ENCODE measurements around the gene SLC4A11. TPM values are rescaled to one million over a fixed set of nuclear protein-coding genes. Genes with fewer than 3 reads are reported as not detected.

SLC4A11 gene
- total RNA-seq, 4 donors from 2014 or later, result 4.5 to 26.0 (median 14.0) TPM

DNA sequence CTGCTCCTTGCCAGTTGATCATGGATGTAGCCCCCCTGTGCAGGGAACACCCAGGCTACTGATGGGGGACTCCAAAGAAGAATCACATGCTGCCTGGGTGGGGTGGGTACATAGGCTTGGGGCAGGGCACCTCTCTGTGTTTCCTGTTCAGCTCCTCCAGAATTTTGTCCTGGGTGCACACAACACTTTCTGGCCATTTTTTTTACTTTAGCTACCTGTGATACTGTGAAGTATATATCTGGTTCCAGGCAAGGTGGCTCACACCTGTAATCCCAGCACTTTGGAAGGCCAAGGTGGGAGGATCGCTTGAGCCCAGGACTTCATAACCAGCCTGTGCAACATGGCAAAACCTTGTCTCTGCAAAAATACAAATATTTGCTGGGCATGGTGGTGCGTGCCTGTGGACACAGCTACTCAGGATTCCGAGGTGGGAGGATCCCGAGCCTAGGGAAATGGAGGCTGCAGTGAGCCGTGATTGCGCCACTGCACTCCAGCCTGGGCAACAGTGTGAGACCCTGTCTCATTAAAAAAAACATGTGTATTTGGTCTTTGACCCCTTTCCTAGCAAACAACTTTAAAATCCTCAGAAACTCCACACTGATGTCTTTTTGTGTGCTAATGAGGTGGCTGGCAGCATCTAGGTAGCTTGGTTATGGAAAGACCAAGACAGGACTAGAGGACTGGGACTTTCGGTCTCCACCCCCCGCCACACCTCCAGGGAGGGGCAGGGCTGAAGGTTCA is 14.1 kb downstream of the SLC4A11 start:
- intact Hi-C loops (cut with DNase I; ENCODE audit: low total_unique reads), result loop anchor here (10.0 kb wide), 1 partner anchor 90 kb away; no protein-coding TSS in a partner anchor
- 88 to 90% methylated on average over 8 of the region's 8 CpGs for WGBS, 2 donors
- no peak for DNase-seq (ENCODE audit: low spot score in 2 of 2)
- TF ChIP-seq POLR2A (IDR thresholded peaks at IDR 0.05), result no peak
- TF ChIP-seq, protein P1, sequence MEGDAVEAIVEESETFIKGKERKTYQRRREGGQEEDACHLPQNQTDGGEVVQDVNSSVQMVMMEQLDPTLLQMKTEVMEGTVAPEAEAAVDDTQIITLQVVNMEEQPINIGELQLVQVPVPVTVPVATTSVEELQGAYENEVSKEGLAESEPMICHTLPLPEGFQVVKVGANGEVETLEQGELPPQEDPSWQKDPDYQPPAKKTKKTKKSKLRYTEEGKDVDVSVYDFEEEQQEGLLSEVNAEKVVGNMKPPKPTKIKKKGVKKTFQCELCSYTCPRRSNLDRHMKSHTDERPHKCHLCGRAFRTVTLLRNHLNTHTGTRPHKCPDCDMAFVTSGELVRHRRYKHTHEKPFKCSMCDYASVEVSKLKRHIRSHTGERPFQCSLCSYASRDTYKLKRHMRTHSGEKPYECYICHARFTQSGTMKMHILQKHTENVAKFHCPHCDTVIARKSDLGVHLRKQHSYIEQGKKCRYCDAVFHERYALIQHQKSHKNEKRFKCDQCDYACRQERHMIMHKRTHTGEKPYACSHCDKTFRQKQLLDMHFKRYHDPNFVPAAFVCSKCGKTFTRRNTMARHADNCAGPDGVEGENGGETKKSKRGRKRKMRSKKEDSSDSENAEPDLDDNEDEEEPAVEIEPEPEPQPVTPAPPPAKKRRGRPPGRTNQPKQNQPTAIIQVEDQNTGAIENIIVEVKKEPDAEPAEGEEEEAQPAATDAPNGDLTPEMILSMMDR (IDR thresholded peaks at IDR 0.05), result no peak
- no peak overlapping the region for H3K4me3 ChIP-seq (ENCODE audit: low read depth, poor library complexity, severe bottlenecking)

GRCh38 chr20:3223994-3224680 is 14.9 kb downstream of the SLC4A11 start:
- TF ChIP-seq, protein P1 (IDR thresholded peaks at IDR 0.05), result no peak
- no peak for TF ChIP-seq POLR2A (IDR thresholded peaks at IDR 0.05)
- 83 to 88% methylated on average over 20 of the region's 20 CpGs for WGBS, 2 donors
- intact Hi-C loops (cut with DNase I; ENCODE audit: low total_unique reads), result loop anchor here (10.0 kb wide), 1 partner anchor 91 kb away; no protein-coding TSS in a partner anchor
- no peak overlapping the region for H3K4me3 ChIP-seq (ENCODE audit: low read depth, poor library complexity, severe bottlenecking)
- no peak for DNase-seq (ENCODE audit: low spot score in 2 of 2)

- intact Hi-C loops (cut with DNase I; ENCODE audit: low total_unique reads), result loop anchor here (10.0 kb wide), 1 partner anchor 91 kb away; no protein-coding TSS in a partner anchor
- 83 to 88% methylated on average over 6 of the region's 6 CpGs for WGBS, 2 donors
- no peak for DNase-seq (ENCODE audit: low spot score in 2 of 2)
- no peak overlapping the region for H3K4me3 ChIP-seq (ENCODE audit: low read depth, poor library complexity, severe bottlenecking)
- TF ChIP-seq, protein P1 (IDR thresholded peaks at IDR 0.05), result no peak
- TF ChIP-seq POLR2A (IDR thresholded peaks at IDR 0.05), result no peak
Observed at GRCh38 chr20:3223651-3223993, 15.4 kb downstream of the SLC4A11 start.

GRCh38 chr20:3222635-3223600 is 16.1 kb downstream of the SLC4A11 start:
- WGBS, 2 donors, result 75 to 80% methylated on average over 21 to 25 of the region's 25 CpGs
- intact Hi-C loops (cut with DNase I; ENCODE audit: low total_unique reads), result loop anchor here (10.0 kb wide), 1 partner anchor 92 kb away; no protein-coding TSS in a partner anchor
- DNase-seq (ENCODE audit: low spot score in 2 of 2), result no peak
- TF ChIP-seq, protein P1 (IDR thresholded peaks at IDR 0.05), result no peak
- TF ChIP-seq POLR2A (IDR thresholded peaks at IDR 0.05), result no peak
- H3K4me3 ChIP-seq (ENCODE audit: low read depth, poor library complexity, severe bottlenecking), result no peak overlapping the region

DNA sequence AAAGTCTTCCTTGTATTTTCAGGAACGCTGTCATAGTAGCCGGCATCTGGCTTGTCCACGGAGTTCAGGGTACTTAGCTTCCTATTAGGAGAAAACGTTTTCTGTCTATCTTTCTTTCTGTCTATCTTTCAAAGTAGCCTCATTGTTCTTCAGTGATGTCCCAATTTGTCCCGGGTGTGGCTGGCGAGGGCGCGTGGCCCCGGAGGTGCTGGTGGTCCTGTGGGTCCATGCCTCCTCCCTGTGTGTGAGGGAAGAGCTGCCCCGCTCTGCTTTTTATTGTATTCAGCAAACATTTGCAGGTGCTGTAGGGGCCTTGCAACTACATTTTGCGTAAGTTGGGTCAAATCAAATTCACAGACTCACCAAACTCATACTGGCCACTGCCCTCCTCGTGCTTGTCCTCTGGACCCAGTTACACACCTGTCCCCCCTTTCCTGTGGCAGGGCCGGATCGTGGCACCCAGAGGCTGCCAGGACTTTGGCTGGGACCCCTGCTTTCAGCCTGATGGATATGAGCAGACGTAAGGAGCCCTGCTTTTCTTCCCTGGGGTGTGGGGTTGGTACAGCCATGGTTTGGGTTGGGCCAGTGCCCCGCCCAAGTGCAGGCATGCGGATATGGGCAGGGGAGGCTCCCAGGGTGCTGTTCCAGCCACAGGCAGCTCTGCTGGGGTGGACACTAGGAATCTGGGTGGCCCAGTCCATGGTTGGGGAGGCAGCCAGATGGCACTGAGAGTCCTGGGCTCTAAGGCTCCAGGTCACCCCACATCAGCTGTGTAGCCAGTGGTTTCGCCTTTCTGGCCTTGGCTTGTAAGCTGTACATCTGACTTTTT is 17.4 kb downstream of the SLC4A11 start:
- no peak for DNase-seq (ENCODE audit: low spot score in 2 of 2)
- H3K4me3 ChIP-seq (ENCODE audit: low read depth, poor library complexity, severe bottlenecking), result no peak overlapping the region
- TF ChIP-seq, protein P1 (IDR thresholded peaks at IDR 0.05), result no peak
- TF ChIP-seq POLR2A (IDR thresholded peaks at IDR 0.05), result no peak
- WGBS, 2 donors, result 81 to 82% methylated on average over 17 to 18 of the region's 18 CpGs
- intact Hi-C loops (cut with DNase I; ENCODE audit: low total_unique reads), result loop anchor here (10.0 kb wide), 1 partner anchor 93 kb away; no protein-coding TSS in a partner anchor

Data from lower leg skin (tissue), 4 donors.